Endothelial cell of umbilical vein (primary cell): ENCODE data around the gene CTTN. TPM values are rescaled to one million over a fixed set of nuclear protein-coding genes. Genes with fewer than 3 reads are reported as not detected.

Experiments
- BruUV-seq: library from RNA; stranded (reverse); fragments of 400-500 nt; replicated peaks from 2 replicates; lab custom pipeline; 2021; lab: Mats Ljungman, UMichigan
- CTCF ChIA-PET: fragments of 300-600, 350-600 bp; sonication (Branson Sonifier 250); formaldehyde crosslinking; loops from one replicate; lab custom pipeline; 2021; ENCODE audit warnings: antibody characterized with exemption, inconsistent platforms; lab: Charles Lee
- POLR2A ChIA-PET: fragments of 300-600, 350-600 bp; sonication (Branson Sonifier 250); formaldehyde crosslinking; loops from one replicate; lab custom pipeline; 2021; ENCODE audit warnings: antibody characterized with exemption, inconsistent platforms; lab: Charles Lee
- DNase-seq: peaks from one replicate; pipeline ENCODE4 v3.0.0-alpha.2; 2011; ENCODE audit warnings: low read depth, low spot score
- FAIRE-seq: peaks from 2 replicates; lab custom pipeline; 2011; peaks lifted over from hg19 to GRCh38; lab: Jason Lieb, UNC
- H2AFZ ChIP-seq: 2 replicates; pipeline ENCODE4 v1.6.0; 2012; ENCODE audit warnings: low read depth, low read length, control low read depth, inconsistent platforms
- H3K27ac ChIP-seq: 2 replicates; pipeline ENCODE4 v1.5.1; 2011; ENCODE audit warnings: low read depth, mild to moderate bottlenecking, control low read depth, low read length, moderate library complexity; ENCODE audit not compliant: insufficient read depth
- H3K27me3 ChIP-seq, 2 experiments: 2 replicates each; pipeline versions ENCODE4 v1.6.0 to v1.6.1; 2011; ENCODE audit warnings: low read length in 2 of 2, mixed read lengths in 1 of 2; ENCODE audit not compliant: control insufficient read depth in 2 of 2, insufficient read depth in 2 of 2
- H3K36me3 ChIP-seq, 2 experiments: 2 replicates in 1 of 2; 3 replicates in 1 of 2; pipeline ENCODE4 v1.5.1; 2011; ENCODE audit warnings: low read length in 2 of 2, mild to moderate bottlenecking in 1 of 2, moderate library complexity in 1 of 2; ENCODE audit not compliant: control insufficient read depth in 2 of 2, insufficient read depth in 2 of 2; ENCODE audit errors: extremely low read depth in 1 of 2
- H3K4me1 ChIP-seq: 3 replicates; pipeline ENCODE4 v1.5.1; 2011; ENCODE audit warnings: mild to moderate bottlenecking, low read length; ENCODE audit not compliant: control insufficient read depth, insufficient read depth; ENCODE audit errors: extremely low read depth
- H3K4me2 ChIP-seq: 2 replicates; pipeline ENCODE4 v1.6.1; 2011; ENCODE audit warnings: low read length, control low read depth, mixed read lengths; ENCODE audit not compliant: insufficient read depth
- H3K4me3 ChIP-seq, 3 experiments: fragments of 200-600 bp in 1 of 3; sonication (generic), shearing (Covaris generic) in 1 of 3; replicated peaks in 1 of 3; 2 replicates each; pipeline ENCODE4 v1.5.1; 2011 to 2016; ENCODE audit warnings: control low read depth in 3 of 3, low read length in 3 of 3, mild to moderate bottlenecking in 2 of 3, inconsistent platforms in 1 of 3, low read depth in 1 of 3, moderate library complexity in 1 of 3; ENCODE audit not compliant: insufficient read depth in 1 of 3
- H3K79me2 ChIP-seq: 2 replicates; pipeline ENCODE4 v1.6.0; 2012; ENCODE audit warnings: low read length, inconsistent platforms; ENCODE audit not compliant: control insufficient read depth, insufficient read depth
- H3K9ac ChIP-seq: replicated peaks from 2 replicates; pipeline ENCODE3; 2011; ENCODE audit warnings: low read length, control low read depth; ENCODE audit not compliant: insufficient read depth; ENCODE audit errors: extremely low read depth
- H3K9me1 ChIP-seq: replicated peaks from 3 replicates; pipeline ENCODE4 v1.6.0; 2011; ENCODE audit warnings: mild to moderate bottlenecking, low read length; ENCODE audit not compliant: control insufficient read depth, insufficient read depth; ENCODE audit errors: extremely low read depth
- H3K9me3 ChIP-seq: replicated peaks from 2 replicates; pipeline ENCODE4 v1.5.1; 2012; ENCODE audit warnings: low read length, inconsistent platforms; ENCODE audit not compliant: control insufficient read depth, insufficient read depth
- H4K20me1 ChIP-seq: replicated peaks from 2 replicates; pipeline ENCODE3; 2011; ENCODE audit warnings: mild to moderate bottlenecking, low read length; ENCODE audit not compliant: control insufficient read depth, insufficient read depth; ENCODE audit errors: extremely low read depth
- EZH2 ChIP-seq: IDR thresholded peaks from 2 replicates; pipeline ENCODE4 v1.6.1; 2012; ENCODE audit warnings: borderline replicate concordance, low read depth, mild to moderate bottlenecking, moderate library complexity, low read length, inconsistent platforms; ENCODE audit not compliant: severe bottlenecking
- FOS ChIP-seq: IDR thresholded peaks from 2 replicates; pipeline ENCODE4 v1.6.1; 2011; ENCODE audit warnings: mild to moderate bottlenecking, low read length, moderate library complexity, borderline replicate concordance; ENCODE audit not compliant: insufficient read depth
- GATA2 ChIP-seq: IDR thresholded peaks from 2 replicates; pipeline ENCODE4 v1.7.0; 2011; ENCODE audit warnings: low read depth, mild to moderate bottlenecking, moderate library complexity, mixed read lengths, low read length; ENCODE audit not compliant: insufficient read length, insufficient read depth
- JUN ChIP-seq: IDR thresholded peaks from 2 replicates; pipeline ENCODE4 v1.6.1; 2011; ENCODE audit warnings: borderline replicate concordance, low read depth; ENCODE audit not compliant: insufficient read length, insufficient read depth
- MAX ChIP-seq: IDR thresholded peaks from 2 replicates; pipeline ENCODE4 v1.6.1; 2011; ENCODE audit not compliant: insufficient read depth, insufficient read length
- MYC ChIP-seq: IDR thresholded peaks from one replicate; pipeline ENCODE4 v1.6.1; 2011; ENCODE audit warnings: mild to moderate bottlenecking, low read depth, low read length
- POLR2A ChIP-seq: IDR thresholded peaks from 2 replicates; pipeline ENCODE4 v1.6.1; 2012; ENCODE audit warnings: low read depth, mild to moderate bottlenecking, control low read depth, low read length
- POLR2AphosphoS5 ChIP-seq: IDR thresholded peaks from 2 replicates; pipeline ENCODE4 v1.6.1; 2012; ENCODE audit warnings: low read depth, mild to moderate bottlenecking, control low read depth, low read length, moderate library complexity; ENCODE audit not compliant: insufficient read depth
- dilution Hi-C: fragments of 300-500 bp; cut with MboI; formaldehyde crosslinking; loops from one replicate; pipeline ENCODE4 v1.15.0; 2019; ENCODE audit warnings: low sequenced_read_pairs; ENCODE audit not compliant: extremely low pct_ligation_motif_present
- intact Hi-C: fragments of 100-400 bp; cut with micrococcal nuclease; formaldehyde crosslinking; loops from one replicate; pipeline ENCODE4 v1.10.0; 2022
- polyA plus RNA-seq, 4 experiments: library from polyadenylated mRNA; depleted of rRNA in 3 of 4; stranded (reverse) in 3 of 4; unstranded in 1 of 4; fragments of >200 nt; gene quantifications; 2 replicates each; pipeline versions ENCODE4 v1.2.1 to v1.2.3, GENCODE V29; 2011 to 2012; ENCODE audit warnings: missing spikeins in 1 of 4
- total RNA-seq: library from RNA; stranded (reverse); gene quantifications from 2 replicates; pipeline ENCODE4 v1.2.3, GENCODE V29; 2021
- TF ChIP-seq, protein P1 (sequence below), 2 donors: IDR thresholded peaks; 1 replicate in 1 of 2; 2 replicates in 1 of 2; pipeline ENCODE4 v1.5.1; 2011; ENCODE audit warnings: low read length in 2 of 2, mild to moderate bottlenecking in 2 of 2, moderate library complexity in 2 of 2, control low read depth in 1 of 2, inconsistent platforms in 1 of 2, low read depth in 1 of 2; ENCODE audit not compliant: insufficient read depth in 1 of 2; ENCODE audit errors: extremely low read depth in 1 of 2

CTTN gene
- total and polyA plus RNA-seq, 2 donors (not counting 3 experiments of a cell fraction or from before 2014, with no cell fraction given): 161 to 330 TPM

DNA sequence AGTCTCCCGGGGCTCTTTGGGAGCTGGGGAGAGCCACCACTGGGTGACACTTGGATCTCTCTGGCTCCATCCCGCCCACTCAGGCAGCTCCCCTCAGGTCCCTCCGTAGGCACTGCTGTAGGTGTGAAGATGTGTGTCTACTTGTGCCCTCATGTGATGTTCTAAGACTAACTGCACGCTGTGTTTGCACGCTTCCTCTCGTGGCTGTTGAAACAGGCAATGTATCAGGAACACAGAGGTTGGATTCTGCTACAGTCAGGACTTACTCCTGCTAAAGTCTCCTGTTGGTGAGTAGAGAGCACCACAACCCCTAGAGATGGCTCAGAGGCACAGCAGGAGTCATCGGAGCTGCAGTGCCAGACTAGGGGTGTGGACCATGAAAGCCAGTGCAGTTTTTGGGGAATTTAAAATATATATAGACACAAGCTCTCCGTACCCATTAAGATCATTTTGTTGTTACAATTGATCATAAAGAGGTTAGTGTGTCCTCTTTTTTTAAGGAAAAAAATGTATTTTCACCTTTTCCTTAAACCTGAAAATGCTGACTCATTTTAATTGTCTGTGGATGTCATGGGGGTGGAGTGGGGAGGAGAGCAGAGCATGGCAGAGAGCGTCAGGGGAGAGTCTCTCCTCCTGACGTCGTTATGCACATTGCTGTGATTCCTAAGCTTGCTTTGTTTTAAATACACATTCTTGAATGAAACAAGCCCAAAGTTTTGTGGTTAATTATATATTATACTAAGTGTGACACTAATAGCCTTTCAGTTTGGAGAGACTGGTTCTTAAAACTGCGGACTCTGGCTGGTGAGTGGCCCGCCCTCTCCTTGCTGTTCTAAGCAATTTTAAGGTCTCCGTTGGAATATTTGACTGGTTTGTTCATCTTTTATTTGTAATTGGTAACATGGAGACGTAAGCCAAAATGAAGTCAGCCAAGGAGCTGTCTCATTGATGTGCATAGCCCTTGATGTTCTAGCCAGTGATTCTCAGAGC lies 16.2 kb upstream of the CTTN start:
- no peak overlapping the region for H3K4me3 ChIP-seq
- no peak for DNase-seq

More for the DNA sequence above, 16.2 kb upstream of the CTTN start:
- dilution Hi-C loops: no loop called here
- Histone ChIP-seq H3K79me2 (peaks cover 4% of the 10 kb centered on the region), H3K4me2 (no peak overlapping the region), H2AFZ (no peak overlapping the region), H3K36me3 (peaks cover 4 to 16% of the 10 kb centered on the region in 2 experiments), H3K9me3 (no peaks in the 10 kb centered on the region), H3K27me3 (no peaks in the 10 kb centered on the region), H3K9ac (no peak overlapping the region), H4K20me1 (no peaks in the 10 kb centered on the region), H3K4me1 (no peaks in the 10 kb centered on the region), H3K9me1 (no peaks in the 10 kb centered on the region), H3K27ac (no peak overlapping the region)
- intact Hi-C loops: no loop called here
- CTCF ChIA-PET: no interaction called here
- FAIRE-seq: no peak
- POLR2A ChIA-PET: no interaction called here
- no TSS peak for BruUV-seq
- no peak for TF ChIP-seq EZH2
- TF ChIP-seq, protein P1, sequence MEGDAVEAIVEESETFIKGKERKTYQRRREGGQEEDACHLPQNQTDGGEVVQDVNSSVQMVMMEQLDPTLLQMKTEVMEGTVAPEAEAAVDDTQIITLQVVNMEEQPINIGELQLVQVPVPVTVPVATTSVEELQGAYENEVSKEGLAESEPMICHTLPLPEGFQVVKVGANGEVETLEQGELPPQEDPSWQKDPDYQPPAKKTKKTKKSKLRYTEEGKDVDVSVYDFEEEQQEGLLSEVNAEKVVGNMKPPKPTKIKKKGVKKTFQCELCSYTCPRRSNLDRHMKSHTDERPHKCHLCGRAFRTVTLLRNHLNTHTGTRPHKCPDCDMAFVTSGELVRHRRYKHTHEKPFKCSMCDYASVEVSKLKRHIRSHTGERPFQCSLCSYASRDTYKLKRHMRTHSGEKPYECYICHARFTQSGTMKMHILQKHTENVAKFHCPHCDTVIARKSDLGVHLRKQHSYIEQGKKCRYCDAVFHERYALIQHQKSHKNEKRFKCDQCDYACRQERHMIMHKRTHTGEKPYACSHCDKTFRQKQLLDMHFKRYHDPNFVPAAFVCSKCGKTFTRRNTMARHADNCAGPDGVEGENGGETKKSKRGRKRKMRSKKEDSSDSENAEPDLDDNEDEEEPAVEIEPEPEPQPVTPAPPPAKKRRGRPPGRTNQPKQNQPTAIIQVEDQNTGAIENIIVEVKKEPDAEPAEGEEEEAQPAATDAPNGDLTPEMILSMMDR (IDR thresholded peaks at IDR 0.05; ENCODE audit: extremely low read depth in 1 of 2, insufficient read depth in 1 of 2, low read depth in 1 of 2, low read length in 2 of 2): no peak
- TF ChIP-seq MAX: no peak
- TF ChIP-seq POLR2A: no peak
- TF ChIP-seq JUN: no peak
- TF ChIP-seq FOS: no peak
- no peak for TF ChIP-seq GATA2
- TF ChIP-seq POLR2AphosphoS5: no peak
- no peak for TF ChIP-seq MYC
